ENCODE results near the gene IGFBP5.

Gene IGFBP5

DNA sequence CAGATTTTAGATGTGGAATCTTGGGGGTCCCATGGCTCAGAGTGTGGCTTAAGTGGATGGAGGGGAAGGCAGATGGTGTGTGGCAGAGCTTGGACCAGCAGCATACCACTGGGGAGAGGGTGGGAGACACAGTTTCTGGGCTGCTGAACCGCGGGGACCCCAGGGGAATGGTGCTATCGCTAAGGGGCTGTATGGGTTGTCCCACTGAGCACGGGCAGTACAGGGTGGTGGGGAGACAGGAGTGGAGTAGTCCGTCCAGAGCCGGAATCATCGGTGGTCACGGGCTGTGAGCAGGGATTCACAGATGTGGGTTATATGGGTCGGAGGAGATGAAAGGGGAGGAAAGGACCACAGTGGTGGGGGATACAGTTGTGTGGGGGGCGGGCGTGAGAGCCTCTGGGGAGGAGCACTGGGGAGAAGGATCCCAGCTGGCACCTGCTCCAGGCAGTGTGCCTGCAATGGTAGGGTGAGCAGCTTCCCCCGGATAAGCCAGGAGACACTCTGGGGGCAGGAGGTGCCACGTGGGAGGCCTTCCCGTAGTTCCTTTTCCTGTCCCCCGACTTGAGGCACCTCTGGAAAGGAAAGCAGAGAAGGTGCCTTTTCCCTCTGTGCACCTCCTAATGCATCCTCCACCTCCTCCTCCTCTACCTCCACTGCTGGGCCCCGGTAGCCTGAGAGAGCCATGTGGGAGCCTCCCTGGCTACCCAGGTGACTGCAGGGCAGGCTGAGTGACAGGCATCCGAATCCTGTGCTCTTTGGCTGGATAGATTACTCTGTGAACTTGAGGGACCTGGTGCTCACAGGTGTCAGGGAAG is 24.9 kb downstream of the IGFBP5 start:
- no peaks in the 10 kb centered on the region for H3K36me3 Mint-ChIP-seq
- H3K4me3 Mint-ChIP-seq: no peak overlapping the region
- no peak for ATAC-seq
- peaks cover 7% of the 10 kb centered on the region for H3K4me1 Mint-ChIP-seq
- DNase-seq (ENCODE audit: low spot score in 2 of 2): no peak
- H3K27ac Mint-ChIP-seq: peak overlapping the region; percentile 54
- H3K9me3 Mint-ChIP-seq: no peaks in the 10 kb centered on the region

DNA sequence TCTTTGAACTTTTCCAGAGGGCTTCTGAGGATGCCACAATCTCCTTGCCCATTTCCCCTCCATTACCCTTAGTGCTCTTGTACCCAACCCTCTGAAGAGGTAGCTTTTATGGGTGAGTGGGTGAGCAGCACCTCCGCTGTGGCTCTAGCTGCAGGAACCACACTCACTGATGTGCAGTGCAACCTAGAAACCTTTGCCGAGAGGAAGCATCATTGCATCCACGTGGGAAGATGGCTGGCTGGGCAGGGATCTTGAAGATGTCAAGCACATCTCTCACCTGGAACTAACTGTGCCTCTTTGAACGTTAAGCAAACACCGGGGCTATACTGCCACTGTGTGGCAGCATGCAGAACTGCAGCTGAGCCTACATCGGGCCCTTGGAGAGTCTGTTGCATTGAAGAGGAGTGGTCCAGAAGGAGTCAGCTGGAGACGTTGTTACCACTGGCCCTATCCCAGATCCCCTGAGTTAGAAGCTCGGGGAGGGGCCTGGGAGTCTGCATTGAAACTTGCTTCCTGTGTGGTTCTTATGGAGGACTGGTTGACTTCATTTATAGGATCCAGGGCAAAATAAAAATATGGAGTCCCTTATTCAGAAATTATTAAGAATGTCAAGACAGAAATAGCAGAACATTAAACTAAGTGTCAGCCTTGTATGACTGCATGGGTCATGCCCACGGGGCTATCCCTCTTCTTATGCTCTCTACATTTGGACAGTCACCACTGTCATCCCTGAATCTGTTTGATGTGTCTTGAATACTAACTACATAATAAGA is 28.7 kb downstream of the IGFBP5 start:
- Mint-ChIP-seq H3K27ac (no peak overlapping the region), H3K9me3 (no peaks in the 10 kb centered on the region), H3K4me3 (no peak overlapping the region), H3K4me1 (peaks cover 7% of the 10 kb centered on the region), H3K36me3 (no peaks in the 10 kb centered on the region)
- ATAC-seq: peak; percentile 62
- peak; percentile 59 to 83 for DNase-seq (ENCODE audit: low spot score in 2 of 2)

DNA sequence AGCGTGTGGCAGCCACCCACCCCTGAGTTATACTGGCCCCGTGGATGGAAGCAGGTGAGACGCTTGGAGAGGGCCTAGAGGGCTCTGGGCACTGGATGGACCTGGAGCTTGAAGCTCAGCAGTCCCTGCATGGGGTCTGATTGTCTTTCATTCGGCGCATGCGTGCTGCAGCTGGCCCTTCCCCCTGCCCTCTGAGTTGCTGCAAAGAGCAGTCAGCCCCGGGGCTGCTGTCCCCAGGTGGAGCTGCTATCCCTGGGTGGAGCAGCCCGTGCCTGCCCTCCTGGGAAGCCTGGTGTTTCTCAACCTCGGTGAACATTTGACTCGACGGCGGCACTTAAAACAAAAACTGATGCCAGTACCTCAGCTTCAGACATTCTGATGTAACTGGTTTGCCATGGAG is 29.6 kb downstream of the IGFBP5 start:
- H3K9me3 Mint-ChIP-seq: no peaks in the 10 kb centered on the region

DNA sequence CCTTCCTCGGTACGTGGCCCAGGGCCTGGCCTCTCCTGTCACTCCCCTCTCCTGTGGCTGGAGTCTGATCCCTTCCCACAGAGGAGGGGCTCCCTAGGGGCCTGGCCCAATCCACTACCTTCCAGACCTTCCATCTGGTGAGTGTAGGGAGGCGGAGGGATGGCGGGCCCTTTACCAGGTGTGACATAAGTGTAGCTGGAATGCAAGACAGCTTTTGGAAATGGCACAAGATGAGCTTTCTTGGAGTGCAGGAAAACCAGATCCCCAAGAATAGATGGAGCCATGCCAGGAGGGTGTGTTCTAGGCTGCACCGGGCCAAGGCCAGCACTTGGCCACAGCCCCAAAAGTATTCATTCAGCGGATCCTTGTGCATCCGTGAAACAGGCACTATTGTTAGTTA is 30.1 kb downstream of the IGFBP5 start:
- no peak overlapping the region for H3K4me3 Mint-ChIP-seq
- H3K9me3 Mint-ChIP-seq: no peaks in the 10 kb centered on the region
- no peaks in the 10 kb centered on the region for H3K36me3 Mint-ChIP-seq
- ATAC-seq: no peak
- peaks cover 7% of the 10 kb centered on the region for H3K4me1 Mint-ChIP-seq
- H3K27ac Mint-ChIP-seq: no peak overlapping the region
- DNase-seq (ENCODE audit: low spot score in 2 of 2): no peak

More for the DNA sequence above, 29.6 kb downstream of the IGFBP5 start:
- ATAC-seq (no peak), DNase-seq (ENCODE audit: low spot score in 2 of 2) (no peak)
- peaks cover 7% of the 10 kb centered on the region for H3K4me1 Mint-ChIP-seq
- no peaks in the 10 kb centered on the region for H3K36me3 Mint-ChIP-seq
- no peak overlapping the region for H3K4me3 Mint-ChIP-seq
- no peak overlapping the region for H3K27ac Mint-ChIP-seq

DNA sequence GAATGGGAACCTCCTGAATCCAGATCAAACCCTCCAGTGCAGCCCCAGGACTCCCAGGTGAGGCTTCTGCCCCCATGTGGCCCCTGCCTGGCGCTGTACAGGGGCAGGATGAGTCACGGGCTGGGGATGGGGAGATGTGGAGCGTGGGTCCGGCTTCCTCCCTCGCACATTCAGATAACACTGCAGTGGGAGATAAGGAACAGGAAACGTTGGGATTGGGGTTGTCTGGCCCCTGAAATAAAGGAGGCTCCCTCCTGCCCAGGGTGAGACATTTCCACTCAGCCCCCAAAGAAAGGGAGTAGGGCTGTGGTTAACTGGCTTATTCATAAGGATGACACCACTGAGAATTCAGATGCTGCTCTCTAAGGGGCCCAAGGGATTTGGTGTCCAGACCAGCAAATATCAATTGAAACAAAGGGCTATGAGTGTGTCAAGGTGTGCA is 30.7 kb downstream of the IGFBP5 start:
- no peak for DNase-seq (ENCODE audit: low spot score in 2 of 2)
- peak; percentile 43 for ATAC-seq
- Mint-ChIP-seq H3K4me1 (peaks cover 7% of the 10 kb centered on the region), H3K4me3 (no peak overlapping the region), H3K9me3 (no peaks in the 10 kb centered on the region), H3K36me3 (no peaks in the 10 kb centered on the region), H3K27ac (peak overlapping the region; percentile 45)

DNA sequence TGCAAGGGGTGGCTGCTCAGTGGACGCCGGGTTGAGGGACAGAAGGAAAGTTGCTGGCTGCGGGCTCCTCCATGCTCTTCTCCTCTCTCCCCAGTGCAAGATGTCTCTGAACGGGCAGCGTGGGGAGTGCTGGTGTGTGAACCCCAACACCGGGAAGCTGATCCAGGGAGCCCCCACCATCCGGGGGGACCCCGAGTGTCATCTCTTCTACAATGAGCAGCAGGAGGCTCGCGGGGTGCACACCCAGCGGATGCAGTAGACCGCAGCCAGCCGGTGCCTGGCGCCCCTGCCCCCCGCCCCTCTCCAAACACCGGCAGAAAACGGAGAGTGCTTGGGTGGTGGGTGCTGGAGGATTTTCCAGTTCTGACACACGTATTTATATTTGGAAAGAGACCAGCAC is 31.5 kb downstream of the IGFBP5 start:
- Mint-ChIP-seq H3K9me3 (no peaks in the 10 kb centered on the region), H3K4me1 (peaks cover 7% of the 10 kb centered on the region), H3K4me3 (no peak overlapping the region), H3K27ac (no peak overlapping the region), H3K36me3 (no peaks in the 10 kb centered on the region)
- no peak for DNase-seq (ENCODE audit: low spot score in 2 of 2)
- ATAC-seq: no peak

DNA sequence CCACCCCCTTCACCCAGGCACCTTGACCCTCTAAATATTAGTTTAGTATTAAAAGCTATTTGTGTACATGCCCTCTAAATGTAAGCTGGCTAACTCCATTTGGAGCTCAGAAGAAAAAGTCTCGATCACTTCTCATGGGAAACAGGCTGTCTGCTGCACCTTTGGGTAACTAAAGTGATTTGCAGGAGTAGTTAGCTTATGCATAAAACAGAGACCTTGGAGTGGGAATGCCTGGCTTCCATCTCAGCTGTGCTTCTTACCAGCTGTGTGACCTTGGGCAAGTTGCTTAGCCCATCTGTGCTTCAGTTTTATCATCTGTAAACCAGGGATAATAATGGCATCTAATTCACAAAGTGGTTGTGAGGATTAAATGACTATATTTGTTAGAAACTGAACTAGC is 32.2 kb downstream of the IGFBP5 start:
- no peak overlapping the region for H3K4me3 Mint-ChIP-seq
- H3K36me3 Mint-ChIP-seq: no peaks in the 10 kb centered on the region
- ATAC-seq (no peak), DNase-seq (ENCODE audit: low spot score in 2 of 2) (no peak)
- H3K27ac Mint-ChIP-seq: no peak overlapping the region
- peaks cover 7% of the 10 kb centered on the region for H3K4me1 Mint-ChIP-seq
- no peaks in the 10 kb centered on the region for H3K9me3 Mint-ChIP-seq

DNA sequence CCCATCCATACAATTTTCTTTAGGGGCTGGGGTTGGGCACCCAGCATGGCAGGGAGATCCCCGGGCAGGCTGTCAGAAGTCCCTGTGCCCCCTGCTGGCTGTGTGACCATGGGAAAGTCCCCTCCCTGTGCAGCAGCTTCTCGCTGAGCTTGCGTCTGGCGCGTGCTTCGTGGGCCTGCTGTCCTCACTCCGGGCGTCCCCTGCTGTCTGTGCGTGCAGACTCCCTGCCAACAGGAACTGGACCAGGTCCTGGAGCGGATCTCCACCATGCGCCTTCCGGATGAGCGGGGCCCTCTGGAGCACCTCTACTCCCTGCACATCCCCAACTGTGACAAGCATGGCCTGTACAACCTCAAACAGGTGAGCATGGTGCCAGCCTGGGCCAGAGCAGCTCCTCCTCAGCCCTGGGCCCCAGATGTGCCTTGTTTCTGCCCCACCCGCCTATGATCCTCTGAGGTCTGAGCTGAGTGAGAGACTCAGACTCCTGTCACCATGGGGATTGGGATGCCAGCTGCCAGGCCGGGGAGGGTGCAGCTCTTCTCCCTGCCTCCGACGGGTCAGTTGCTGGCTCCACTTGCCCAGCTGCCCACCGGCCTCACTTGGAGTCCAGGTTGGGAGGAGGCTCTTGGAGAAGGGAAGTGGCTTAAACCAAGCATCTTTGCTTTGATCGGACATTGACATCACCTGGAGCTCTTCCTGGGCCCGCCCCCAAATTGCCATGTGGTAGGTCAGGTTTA is 33.5 kb downstream of the IGFBP5 start:
- no peak for ATAC-seq
- DNase-seq (ENCODE audit: low spot score in 2 of 2): no peak
- no peak overlapping the region for H3K4me3 Mint-ChIP-seq
- no peak overlapping the region for H3K27ac Mint-ChIP-seq
- H3K9me3 Mint-ChIP-seq: no peaks in the 10 kb centered on the region
- H3K4me1 Mint-ChIP-seq: peaks cover 6% of the 10 kb centered on the region
- H3K36me3 Mint-ChIP-seq: no peaks in the 10 kb centered on the region

DNA sequence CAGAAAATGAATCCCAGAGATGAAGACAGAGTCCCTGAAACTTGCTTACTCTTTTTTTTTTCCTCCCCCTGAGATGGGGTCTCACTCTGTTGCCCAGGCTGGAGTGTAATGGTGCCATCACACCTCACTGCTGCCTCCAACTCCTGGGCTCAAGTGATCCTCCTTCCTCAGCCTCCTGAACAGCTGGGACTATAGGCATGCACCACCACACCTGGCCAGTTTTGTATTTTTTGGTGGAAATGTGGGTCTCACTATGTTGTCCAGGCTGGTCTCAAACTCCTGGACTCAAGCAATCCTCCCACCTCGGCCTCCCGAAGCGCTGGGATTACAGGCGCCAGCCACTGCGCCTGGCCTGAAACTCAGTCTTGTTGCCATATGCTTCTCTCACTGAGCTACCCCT is 34.3 kb downstream of the IGFBP5 start:
- no peak overlapping the region for H3K4me3 Mint-ChIP-seq
- ATAC-seq: no peak
- H3K27ac Mint-ChIP-seq: no peak overlapping the region
- no peaks in the 10 kb centered on the region for H3K36me3 Mint-ChIP-seq
- DNase-seq (ENCODE audit: low spot score in 2 of 2): no peak
- no peaks in the 10 kb centered on the region for H3K4me1 Mint-ChIP-seq
- no peaks in the 10 kb centered on the region for H3K9me3 Mint-ChIP-seq

DNA sequence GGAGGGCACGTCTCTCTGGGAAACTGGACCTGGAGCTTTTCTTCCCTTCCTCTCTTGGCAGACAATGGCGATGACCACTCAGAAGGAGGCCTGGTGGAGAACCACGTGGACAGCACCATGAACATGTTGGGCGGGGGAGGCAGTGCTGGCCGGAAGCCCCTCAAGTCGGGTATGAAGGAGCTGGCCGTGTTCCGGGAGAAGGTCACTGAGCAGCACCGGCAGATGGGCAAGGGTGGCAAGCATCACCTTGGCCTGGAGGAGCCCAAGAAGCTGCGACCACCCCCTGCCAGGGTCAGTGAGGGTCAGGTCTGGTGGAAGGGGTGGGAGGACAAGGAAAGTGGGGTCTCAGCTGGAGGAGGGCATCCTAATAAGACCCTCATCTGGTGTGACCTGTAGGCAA is 34.9 kb downstream of the IGFBP5 start:
- Mint-ChIP-seq H3K9me3 (no peaks in the 10 kb centered on the region), H3K36me3 (no peaks in the 10 kb centered on the region), H3K4me3 (no peak overlapping the region), H3K4me1 (no peaks in the 10 kb centered on the region), H3K27ac (no peak overlapping the region)
- ATAC-seq: no peak
- DNase-seq (ENCODE audit: low spot score in 2 of 2): no peak

DNA sequence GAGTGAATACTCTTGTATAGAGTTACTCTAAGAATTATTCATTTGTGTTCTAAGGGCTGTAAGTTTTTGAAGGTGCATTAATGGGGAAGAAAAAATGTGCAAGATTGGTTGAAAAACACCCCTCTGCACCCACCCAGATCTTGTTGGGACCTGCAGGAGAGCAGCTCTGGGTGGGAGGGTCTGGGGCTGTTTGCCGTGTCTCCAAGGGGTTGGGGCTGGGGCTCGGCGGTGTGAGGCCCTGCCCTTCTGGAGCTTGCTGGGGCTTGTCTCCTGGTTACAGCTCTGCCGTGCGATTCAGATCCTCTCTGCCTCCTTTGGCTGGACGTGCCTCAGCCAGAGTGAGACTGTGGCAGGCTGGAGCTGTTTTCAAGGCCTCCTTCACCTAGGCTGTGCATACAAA is 36.1 kb downstream of the IGFBP5 start:
- H3K36me3 Mint-ChIP-seq: no peaks in the 10 kb centered on the region
- ATAC-seq: no peak
- H3K4me3 Mint-ChIP-seq: no peak overlapping the region
- no peak for DNase-seq (ENCODE audit: low spot score in 2 of 2)
- H3K9me3 Mint-ChIP-seq: no peaks in the 10 kb centered on the region
- no peaks in the 10 kb centered on the region for H3K4me1 Mint-ChIP-seq
- H3K27ac Mint-ChIP-seq: no peak overlapping the region

DNA sequence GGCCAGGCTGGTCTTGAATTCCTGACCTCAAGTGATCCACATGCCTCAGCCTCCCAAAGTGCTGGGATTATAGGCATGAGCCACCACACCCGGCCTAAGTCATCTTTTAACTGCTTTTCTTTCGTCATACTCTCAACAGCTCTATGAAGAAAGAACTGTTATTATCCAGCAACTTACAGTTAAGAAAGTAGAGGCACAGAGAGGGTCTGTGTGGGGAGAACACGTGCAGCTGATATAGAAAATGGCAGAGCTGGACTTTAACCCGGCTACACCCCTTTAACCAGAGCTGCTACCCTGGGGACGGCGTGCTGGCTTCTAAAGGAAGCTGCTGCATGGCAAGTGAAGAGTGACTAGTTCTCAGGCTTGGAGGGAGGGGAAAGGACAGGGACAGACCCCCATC is 36.6 kb downstream of the IGFBP5 start:
- H3K4me1 Mint-ChIP-seq: no peaks in the 10 kb centered on the region

DNA sequence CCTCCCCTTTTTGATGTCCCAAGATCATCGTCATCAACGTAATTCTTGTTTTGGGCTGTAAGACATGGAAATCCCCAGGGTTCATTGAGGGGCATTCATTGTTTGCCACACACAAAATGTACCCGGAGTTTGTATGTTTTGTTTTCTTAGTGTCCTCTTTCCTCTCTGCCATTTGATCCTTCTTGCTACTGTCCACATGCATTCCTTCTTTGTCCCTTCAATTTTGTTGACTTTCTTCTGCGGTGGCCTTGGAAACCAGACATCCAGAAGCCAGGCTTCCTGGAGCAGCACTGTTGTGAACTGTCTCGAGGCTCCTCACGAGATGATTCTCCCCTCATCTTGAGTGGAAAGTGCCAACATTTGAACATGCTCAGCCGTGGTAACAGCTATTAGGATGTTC is 37.4 kb downstream of the IGFBP5 start:
- Mint-ChIP-seq H3K36me3 (no peaks in the 10 kb centered on the region), H3K9me3 (no peaks in the 10 kb centered on the region), H3K4me1 (no peaks in the 10 kb centered on the region), H3K4me3 (no peak overlapping the region), H3K27ac (no peak overlapping the region)
- DNase-seq (ENCODE audit: low spot score in 2 of 2): no peak
- no peak for ATAC-seq

More for the DNA sequence above, 36.6 kb downstream of the IGFBP5 start:
- DNase-seq (ENCODE audit: low spot score in 2 of 2) (no peak), ATAC-seq (no peak)
- Mint-ChIP-seq H3K9me3 (no peaks in the 10 kb centered on the region), H3K27ac (no peak overlapping the region), H3K4me3 (no peak overlapping the region), H3K36me3 (no peaks in the 10 kb centered on the region)

DNA sequence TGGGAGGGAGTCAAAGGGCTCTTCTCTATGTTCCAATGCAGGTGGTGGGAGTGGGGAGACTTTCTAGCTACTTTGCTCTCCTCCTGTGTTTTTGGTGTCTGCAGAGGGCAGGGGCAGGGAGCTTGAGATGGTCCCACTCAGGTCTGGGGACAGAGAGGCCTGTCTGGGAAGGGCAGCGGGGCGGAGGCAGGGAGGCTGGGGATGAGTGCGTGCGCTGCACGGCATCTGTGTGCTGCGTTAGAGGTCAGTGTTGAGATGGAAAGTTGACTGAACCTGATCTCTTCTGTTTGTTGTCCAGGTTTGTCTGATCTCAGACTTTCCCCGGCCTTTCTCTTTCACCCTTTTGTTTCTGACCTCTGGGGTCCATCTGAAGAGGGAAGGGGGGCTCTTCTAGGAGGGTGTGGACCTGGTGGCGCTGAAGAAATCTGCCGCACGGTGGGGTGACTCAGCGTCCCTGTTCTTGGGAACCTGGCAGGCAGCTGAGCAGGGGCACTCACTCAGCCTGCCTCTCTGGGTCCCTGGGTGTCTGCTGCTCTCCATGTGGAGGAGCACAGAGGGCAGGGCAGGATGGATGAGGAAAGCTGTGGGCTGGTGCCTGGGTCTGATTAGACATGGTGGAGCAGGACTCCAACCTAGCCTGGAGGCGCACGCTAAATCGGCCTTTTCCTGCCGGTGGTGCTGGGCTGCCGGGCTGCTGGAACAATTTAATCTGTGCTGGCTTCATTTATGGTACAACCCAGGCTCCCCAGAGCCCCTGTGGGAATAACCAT is 38.1 kb downstream of the IGFBP5 start:
- no peaks in the 10 kb centered on the region for H3K36me3 Mint-ChIP-seq

DNA sequence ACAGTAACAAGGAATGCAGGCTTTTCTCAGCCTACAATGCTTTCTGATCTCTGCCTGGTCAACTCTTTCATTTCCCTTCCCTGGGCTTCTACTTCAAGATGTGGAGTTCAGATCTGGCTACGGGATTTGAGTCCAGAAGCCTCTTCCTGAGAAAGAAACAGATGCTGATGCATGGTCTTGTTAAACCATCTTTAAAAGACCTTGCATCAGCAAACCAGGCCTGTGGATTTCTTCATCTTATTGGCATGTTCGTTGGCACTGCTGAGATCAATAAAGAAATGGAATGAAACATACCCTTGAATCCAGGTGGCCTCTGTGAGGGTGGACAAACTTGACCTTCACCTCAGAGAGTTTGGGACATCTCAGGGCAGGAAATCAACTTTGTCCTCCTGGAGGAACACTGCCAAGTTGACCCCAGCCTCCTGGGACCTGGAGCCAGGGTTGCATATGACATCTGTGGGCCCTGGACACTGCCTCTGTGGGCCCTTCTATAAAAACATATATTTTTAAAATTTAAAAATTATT is 40.8 kb downstream of the IGFBP5 start:
- H3K4me3 Mint-ChIP-seq: no peak overlapping the region
- no peak overlapping the region for H3K27ac Mint-ChIP-seq
- ATAC-seq: no peak
- no peak for DNase-seq (ENCODE audit: low spot score in 2 of 2)
- no peaks in the 10 kb centered on the region for H3K36me3 Mint-ChIP-seq
- H3K4me1 Mint-ChIP-seq: no peaks in the 10 kb centered on the region
- no peaks in the 10 kb centered on the region for H3K9me3 Mint-ChIP-seq

More for the DNA sequence above, 38.1 kb downstream of the IGFBP5 start:
- ATAC-seq (no peak), DNase-seq (ENCODE audit: low spot score in 2 of 2) (no peak)
- Mint-ChIP-seq H3K4me1 (no peaks in the 10 kb centered on the region), H3K4me3 (no peak overlapping the region), H3K9me3 (no peaks in the 10 kb centered on the region), H3K27ac (peak overlapping the region; percentile 20)

Data from stimulated activated effector memory CD8-positive, alpha-beta T cell treated with anti-CD3 and anti-CD28 coated beads, Interleukin-12 subunit alpha, Interleukin-12 subunit beta, amount 100 ng/mL, for 72 hours (primary cell).